GM23248 (cell line): ENCODE measurements around the gene ARHGEF7.

Experiments used
- EZH2 ChIP-seq: fragments of 200-600 bp; sonication (generic); IDR thresholded peaks from 2 replicates; pipeline ENCODE4 v1.6.1; 2018; ENCODE audit warnings: antibody characterized with exemption, mild to moderate bottlenecking; ENCODE audit not compliant: insufficient read depth, poor library complexity, severe bottlenecking
- EZH2phosphoT487 ChIP-seq: fragments of 200-600 bp; sonication (generic); IDR thresholded peaks from 2 replicates; pipeline ENCODE4 v1.6.1; 2018; ENCODE audit warnings: antibody characterized with exemption, moderate library complexity, mild to moderate bottlenecking, low read depth; ENCODE audit not compliant: insufficient read depth

- TF ChIP-seq EZH2: no peak
- no peak for TF ChIP-seq EZH2phosphoT487
These were observed 238.4 kb downstream of the ARHGEF7 start for GRCh38 chr13:111353508-111353907.
